Panc1 (cell line): ENCODE data around the gene TEX12. TPM values are rescaled to one million over a fixed set of nuclear protein-coding genes. Genes with fewer than 3 reads are reported as not detected.

Experiments used
- ATAC-seq: fragments of 200-7000 bp; cut with Tn5 transposase; 2 replicates; pipeline ENCODE4 v1.9.1; 2020; ENCODE audit warnings: mild to moderate bottlenecking, moderate library complexity
- BruUV-seq: library from RNA; stranded (reverse); fragments of 400-500 nt; replicated peaks from 2 replicates; lab custom pipeline; 2021; lab: Mats Ljungman, UMichigan
- CTCF ChIA-PET: fragments of 300-600 bp; sonication (Branson Sonifier 250); formaldehyde crosslinking; loops from one replicate; lab custom pipeline; 2022; ENCODE audit warnings: antibody characterized with exemption; lab: Charles Lee
- POLR2A ChIA-PET: fragments of 300-600 bp; sonication (Branson Sonifier 250); formaldehyde crosslinking; loops from one replicate; lab custom pipeline; 2022; ENCODE audit warnings: antibody characterized with exemption; lab: Charles Lee
- DNase-seq: peaks from one replicate; pipeline ENCODE4 v3.0.0-alpha.2; 2010; ENCODE audit warnings: low read depth, low spot score
- H3K27ac ChIP-seq: 2 replicates; pipeline ENCODE4 v1.5.1; 2011; ENCODE audit warnings: mild to moderate bottlenecking, low read length, inconsistent platforms
- H3K27me3 ChIP-seq: fragments of 200-500 bp; sonication (Bioruptor generic); 2 replicates; pipeline ENCODE4 v1.6.0; 2014; ENCODE audit warnings: low read length, inconsistent platforms; ENCODE audit not compliant: control insufficient read depth, insufficient read depth
- H3K36me3 ChIP-seq: fragments of 200-500 bp; sonication (Bioruptor generic); 2 replicates; pipeline ENCODE4 v1.5.1; 2014; ENCODE audit warnings: inconsistent platforms, mild to moderate bottlenecking, low read length, moderate library complexity; ENCODE audit not compliant: control insufficient read depth, insufficient read depth
- H3K4me1 ChIP-seq: 2 replicates; pipeline ENCODE4 v1.5.1; 2011; ENCODE audit warnings: inconsistent platforms, mild to moderate bottlenecking, low read length, moderate library complexity; ENCODE audit not compliant: control insufficient read depth, insufficient read depth
- H3K4me3 ChIP-seq, 2 experiments: 2 replicates each; pipeline ENCODE4 v1.5.1; 2011 to 2012; ENCODE audit warnings: low read depth in 2 of 2, low read length in 2 of 2, mild to moderate bottlenecking in 2 of 2, inconsistent platforms in 1 of 2, moderate library complexity in 1 of 2
- H3K9me3 ChIP-seq: fragments of 200-500 bp; sonication (Bioruptor generic); 2 replicates; pipeline ENCODE4 v1.5.1; 2014; ENCODE audit warnings: low read depth, mild to moderate bottlenecking, inconsistent platforms, low read length, moderate library complexity; ENCODE audit not compliant: control insufficient read depth, insufficient read depth
- POLR2AphosphoS5 ChIP-seq: IDR thresholded peaks from 2 replicates; pipeline ENCODE4 v1.6.1; 2012; ENCODE audit warnings: mild to moderate bottlenecking, low read depth, low read length, moderate library complexity
- SIN3A ChIP-seq: IDR thresholded peaks from 2 replicates; pipeline ENCODE4 v1.6.1; 2012; ENCODE audit warnings: low read depth, mild to moderate bottlenecking, low read length, moderate library complexity, borderline replicate concordance; ENCODE audit not compliant: insufficient read depth
- TCF7L2 ChIP-seq: IDR thresholded peaks from 2 replicates; pipeline ENCODE4 v1.6.1; 2011; ENCODE audit warnings: mild to moderate bottlenecking, low read depth, low read length, inconsistent platforms
- in situ Hi-C: cut with HindIII; loops from 2 replicates; pipeline ENCODE4 v1.10.0; 2016; ENCODE audit warnings: low sequenced_read_pairs, low pct_unique_long_range_greater_than_20kb
- intact Hi-C: fragments of 100-400 bp; cut with micrococcal nuclease; formaldehyde crosslinking; loops from one replicate; pipeline ENCODE4 v1.10.0; 2022; ENCODE audit not compliant: unreplicated experiment
- total RNA-seq: library from RNA; stranded (reverse); gene quantifications from one replicate; pipeline ENCODE4 v1.2.1, GENCODE V29; 2021; ENCODE audit not compliant: unreplicated experiment
- TF ChIP-seq, protein P1 (sequence below): fragments of 450-650 bp; IDR thresholded peaks from 2 replicates; pipeline ENCODE4 v1.5.1; 2017; ENCODE audit warnings: mild to moderate bottlenecking
- TF ChIP-seq, protein P2 (sequence below), 2 experiments: IDR thresholded peaks; 2 replicates each; pipeline ENCODE4 v1.6.1; 2011 to 2012; ENCODE audit warnings: low read depth in 2 of 2, control low read depth in 1 of 2, low read length in 1 of 2, mild to moderate bottlenecking in 1 of 2, moderate library complexity in 1 of 2; ENCODE audit not compliant: insufficient read depth in 1 of 2

The TEX12 gene
- total RNA-seq, 1 experiment from 2014 or later, result 0.23 TPM

DNA sequence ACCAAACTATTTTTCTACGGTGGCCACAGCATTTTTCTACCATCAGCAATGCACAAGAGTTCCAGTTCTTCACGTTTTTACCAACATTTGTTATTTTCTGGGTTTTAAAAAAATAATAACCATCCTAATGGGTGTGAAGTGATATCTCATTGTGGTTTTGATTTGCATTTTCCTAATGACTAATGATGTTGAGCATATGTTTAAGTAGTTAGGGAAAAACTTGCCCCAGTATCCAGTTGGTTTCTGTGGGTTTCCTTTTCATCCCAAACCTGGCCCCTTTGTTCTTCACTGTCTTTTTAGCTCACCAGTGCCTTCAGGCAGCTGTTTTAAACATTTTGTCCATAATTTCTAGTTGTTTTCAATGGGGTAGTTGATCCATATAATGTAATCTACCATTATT is 44.4 kb downstream of the TEX12 start:
- TF ChIP-seq, protein P1, sequence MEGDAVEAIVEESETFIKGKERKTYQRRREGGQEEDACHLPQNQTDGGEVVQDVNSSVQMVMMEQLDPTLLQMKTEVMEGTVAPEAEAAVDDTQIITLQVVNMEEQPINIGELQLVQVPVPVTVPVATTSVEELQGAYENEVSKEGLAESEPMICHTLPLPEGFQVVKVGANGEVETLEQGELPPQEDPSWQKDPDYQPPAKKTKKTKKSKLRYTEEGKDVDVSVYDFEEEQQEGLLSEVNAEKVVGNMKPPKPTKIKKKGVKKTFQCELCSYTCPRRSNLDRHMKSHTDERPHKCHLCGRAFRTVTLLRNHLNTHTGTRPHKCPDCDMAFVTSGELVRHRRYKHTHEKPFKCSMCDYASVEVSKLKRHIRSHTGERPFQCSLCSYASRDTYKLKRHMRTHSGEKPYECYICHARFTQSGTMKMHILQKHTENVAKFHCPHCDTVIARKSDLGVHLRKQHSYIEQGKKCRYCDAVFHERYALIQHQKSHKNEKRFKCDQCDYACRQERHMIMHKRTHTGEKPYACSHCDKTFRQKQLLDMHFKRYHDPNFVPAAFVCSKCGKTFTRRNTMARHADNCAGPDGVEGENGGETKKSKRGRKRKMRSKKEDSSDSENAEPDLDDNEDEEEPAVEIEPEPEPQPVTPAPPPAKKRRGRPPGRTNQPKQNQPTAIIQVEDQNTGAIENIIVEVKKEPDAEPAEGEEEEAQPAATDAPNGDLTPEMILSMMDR, result no peak
- TF ChIP-seq POLR2AphosphoS5 (no peak), TCF7L2 (no peak), SIN3A (no peak)
- TF ChIP-seq, protein P2, sequence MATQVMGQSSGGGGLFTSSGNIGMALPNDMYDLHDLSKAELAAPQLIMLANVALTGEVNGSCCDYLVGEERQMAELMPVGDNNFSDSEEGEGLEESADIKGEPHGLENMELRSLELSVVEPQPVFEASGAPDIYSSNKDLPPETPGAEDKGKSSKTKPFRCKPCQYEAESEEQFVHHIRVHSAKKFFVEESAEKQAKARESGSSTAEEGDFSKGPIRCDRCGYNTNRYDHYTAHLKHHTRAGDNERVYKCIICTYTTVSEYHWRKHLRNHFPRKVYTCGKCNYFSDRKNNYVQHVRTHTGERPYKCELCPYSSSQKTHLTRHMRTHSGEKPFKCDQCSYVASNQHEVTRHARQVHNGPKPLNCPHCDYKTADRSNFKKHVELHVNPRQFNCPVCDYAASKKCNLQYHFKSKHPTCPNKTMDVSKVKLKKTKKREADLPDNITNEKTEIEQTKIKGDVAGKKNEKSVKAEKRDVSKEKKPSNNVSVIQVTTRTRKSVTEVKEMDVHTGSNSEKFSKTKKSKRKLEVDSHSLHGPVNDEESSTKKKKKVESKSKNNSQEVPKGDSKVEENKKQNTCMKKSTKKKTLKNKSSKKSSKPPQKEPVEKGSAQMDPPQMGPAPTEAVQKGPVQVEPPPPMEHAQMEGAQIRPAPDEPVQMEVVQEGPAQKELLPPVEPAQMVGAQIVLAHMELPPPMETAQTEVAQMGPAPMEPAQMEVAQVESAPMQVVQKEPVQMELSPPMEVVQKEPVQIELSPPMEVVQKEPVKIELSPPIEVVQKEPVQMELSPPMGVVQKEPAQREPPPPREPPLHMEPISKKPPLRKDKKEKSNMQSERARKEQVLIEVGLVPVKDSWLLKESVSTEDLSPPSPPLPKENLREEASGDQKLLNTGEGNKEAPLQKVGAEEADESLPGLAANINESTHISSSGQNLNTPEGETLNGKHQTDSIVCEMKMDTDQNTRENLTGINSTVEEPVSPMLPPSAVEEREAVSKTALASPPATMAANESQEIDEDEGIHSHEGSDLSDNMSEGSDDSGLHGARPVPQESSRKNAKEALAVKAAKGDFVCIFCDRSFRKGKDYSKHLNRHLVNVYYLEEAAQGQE (IDR thresholded peaks at IDR 0.05; ENCODE audit: insufficient read depth in 1 of 2, low read depth in 2 of 2, low read length in 1 of 2), result no peak
- POLR2A ChIA-PET, result no interaction called here
- ATAC-seq (no peak), DNase-seq (no peak)
- H3K36me3 ChIP-seq, result no peaks in the 10 kb centered on the region
- no peaks in the 10 kb centered on the region for H3K27me3 ChIP-seq
- CTCF ChIA-PET, result no interaction called here
- no peak overlapping the region for H3K27ac ChIP-seq
- no peaks in the 10 kb centered on the region for H3K9me3 ChIP-seq
- H3K4me1 ChIP-seq, result no peaks in the 10 kb centered on the region
- H3K4me3 ChIP-seq, result no peak overlapping the region
- in situ Hi-C loops, result no loop called here
- BruUV-seq, result no TSS peak
- intact Hi-C loops, result no loop called here

DNA sequence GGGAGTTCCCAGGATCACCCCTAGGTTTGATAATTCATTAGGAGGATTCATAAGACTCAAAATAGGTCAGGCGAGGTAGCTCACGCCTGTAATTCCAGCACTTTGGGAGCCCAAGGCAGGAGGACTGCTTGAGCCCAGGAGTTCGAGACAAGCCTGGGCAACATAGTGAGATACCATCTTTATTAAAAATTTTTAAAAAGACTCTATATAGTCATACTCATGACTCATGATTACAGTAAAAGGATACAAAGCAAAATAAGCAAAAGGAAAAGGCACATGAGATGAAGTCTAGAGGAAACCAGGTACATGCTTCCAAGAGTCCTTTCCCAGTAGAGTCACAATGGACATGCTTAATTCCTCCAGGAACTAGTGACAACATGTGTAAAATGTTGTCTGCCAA is 45.1 kb downstream of the TEX12 start:
- no peak overlapping the region for H3K27ac ChIP-seq
- no peaks in the 10 kb centered on the region for H3K9me3 ChIP-seq
- H3K4me3 ChIP-seq, result no peak overlapping the region
- H3K4me1 ChIP-seq, result no peaks in the 10 kb centered on the region
- TF ChIP-seq SIN3A (no peak), POLR2AphosphoS5 (no peak), TCF7L2 (no peak)
- TF ChIP-seq, protein P2 (IDR thresholded peaks at IDR 0.05; ENCODE audit: insufficient read depth in 1 of 2, low read depth in 2 of 2, low read length in 1 of 2), result no peak
- TF ChIP-seq, protein P1, result no peak
- in situ Hi-C loops (no loop called here), intact Hi-C loops (no loop called here)
- CTCF ChIA-PET, result no interaction called here
- H3K36me3 ChIP-seq, result no peaks in the 10 kb centered on the region
- ATAC-seq (no peak), DNase-seq (no peak)
- no peaks in the 10 kb centered on the region for H3K27me3 ChIP-seq
- BruUV-seq, result no TSS peak
- POLR2A ChIA-PET, result interaction anchor here (0.5 kb wide), 1 partner anchor 76 kb away, joined by 3 read pairs; no protein-coding TSS in a partner anchor
